HEK293 (cell line): ENCODE measurements around the gene CYP27C1.

Experiments used
- CTCF ChIA-PET: fragments of 350-600 bp; formaldehyde crosslinking; extraction: SDS; loops from one replicate; lab custom pipeline; 2021; ENCODE audit warnings: antibody characterized with exemption; lab: Yijun Ruan, JAX
- POLR2A ChIA-PET: fragments of 300-600 bp; formaldehyde crosslinking; extraction: SDS; loops from one replicate; lab custom pipeline; 2020; ENCODE audit warnings: antibody characterized with exemption, inconsistent platforms; lab: Yijun Ruan, JAX
- H3K27ac ChIP-seq: fragments of 200-500 bp; sonication (Bioruptor generic); 2 replicates; pipeline ENCODE4 v1.5.1; 2014; ENCODE audit warnings: low read depth, low read length, control low read depth, inconsistent platforms; ENCODE audit errors: extremely low read depth
- H3K36me3 ChIP-seq, 2 experiments: fragments of 200-500 bp in 1 of 2; sonication (Bioruptor generic) in 1 of 2; 1 replicate in 1 of 2; 2 replicates in 1 of 2; pipeline ENCODE4 v1.5.1; 2014 to 2017; ENCODE audit warnings: inconsistent platforms in 2 of 2, low read length in 2 of 2; ENCODE audit not compliant: control insufficient read depth in 2 of 2, insufficient read depth in 1 of 2
- H3K4me1 ChIP-seq: fragments of 200-500 bp; sonication (Bioruptor generic); 2 replicates; pipeline ENCODE4 v1.5.1; 2014; ENCODE audit warnings: mild to moderate bottlenecking, low read length, inconsistent platforms; ENCODE audit not compliant: control insufficient read depth, insufficient read depth
- H3K4me3 ChIP-seq: 2 replicates; pipeline ENCODE4 v1.5.1; 2011; ENCODE audit warnings: low read depth, mild to moderate bottlenecking, control low read depth, low read length, moderate library complexity
- H3K9me3 ChIP-seq: fragments of 200-500 bp; sonication (Bioruptor generic); 2 replicates; pipeline ENCODE4 v1.5.1; 2014; ENCODE audit warnings: low read depth, low read length, inconsistent platforms; ENCODE audit not compliant: control insufficient read depth, insufficient read depth
- OVOL3 ChIP-seq: fragments of 450-650 bp; formaldehyde crosslinking; IDR thresholded peaks from 2 replicates; pipeline ENCODE4 v1.5.1; 2016; ENCODE audit warnings: missing biosample characterization, missing genetic modification characterization
- SP2 ChIP-seq: fragments of 450-650 bp; formaldehyde crosslinking; IDR thresholded peaks from 2 replicates; pipeline ENCODE4 v1.5.1; 2016; ENCODE audit warnings: missing biosample characterization, missing genetic modification characterization
- TRIM28 ChIP-seq: IDR thresholded peaks from 2 replicates; pipeline ENCODE4 v1.6.1; 2011; ENCODE audit warnings: low read length, control low read depth, borderline replicate concordance
- ZFHX2 ChIP-seq: fragments of 450-650 bp; formaldehyde crosslinking; conservative IDR thresholded peaks from 2 replicates; pipeline ENCODE4 v1.5.1; 2016; ENCODE audit warnings: missing biosample characterization, missing genetic modification characterization
- ZFP41 ChIP-seq: fragments of 450-650 bp; formaldehyde crosslinking; IDR thresholded peaks from 2 replicates; pipeline ENCODE4 v1.5.1; 2016; ENCODE audit warnings: missing biosample characterization, missing genetic modification characterization, borderline replicate concordance
- ZNF10 ChIP-seq: fragments of 450-650 bp; formaldehyde crosslinking; IDR thresholded peaks from 2 replicates; pipeline ENCODE4 v1.5.1; 2017; ENCODE audit warnings: missing biosample characterization, missing genetic modification characterization
- ZNF146 ChIP-seq: fragments of 450-650 bp; formaldehyde crosslinking; IDR thresholded peaks from 2 replicates; pipeline ENCODE4 v1.5.1; 2016; ENCODE audit warnings: missing biosample characterization, missing genetic modification characterization
- ZNF274 ChIP-seq, 2 experiments: fragments of 200-500 bp in 1 of 2; fragments of 450-650 bp in 1 of 2; sonication (Bioruptor generic) in 1 of 2; formaldehyde crosslinking in 1 of 2; IDR thresholded peaks; 2 replicates each; pipeline versions ENCODE4 v1.5.1 to v1.6.1; 2014 to 2016; ENCODE audit warnings: borderline replicate concordance in 1 of 2, inconsistent platforms in 1 of 2, low read length in 1 of 2, missing biosample characterization in 1 of 2, missing genetic modification characterization in 1 of 2
- ZNF341 ChIP-seq: fragments of 450-650 bp; formaldehyde crosslinking; IDR thresholded peaks from 2 replicates; pipeline ENCODE4; 2016; ENCODE audit warnings: low read depth, missing biosample characterization, missing genetic modification characterization
- ZNF366 ChIP-seq: fragments of 450-650 bp; formaldehyde crosslinking; conservative IDR thresholded peaks from 2 replicates; pipeline ENCODE4 v1.5.1; 2016; ENCODE audit warnings: missing biosample characterization, missing genetic modification characterization
- ZNF501 ChIP-seq: fragments of 450-650 bp; formaldehyde crosslinking; IDR thresholded peaks from 2 replicates; pipeline ENCODE4 v1.5.1; 2016; ENCODE audit warnings: missing biosample characterization, missing genetic modification characterization
- ZNF555 ChIP-seq: fragments of 450-650 bp; formaldehyde crosslinking; conservative IDR thresholded peaks from 2 replicates; pipeline ENCODE4 v1.5.1; 2017; ENCODE audit warnings: missing biosample characterization, mild to moderate bottlenecking, missing genetic modification characterization, inconsistent platforms
- ZNF585B ChIP-seq: fragments of 450-650 bp; formaldehyde crosslinking; IDR thresholded peaks from 2 replicates; pipeline ENCODE4 v1.5.1; 2016; ENCODE audit warnings: missing biosample characterization, missing genetic modification characterization
- ZXDB ChIP-seq: fragments of 450-650 bp; formaldehyde crosslinking; IDR thresholded peaks from 2 replicates; pipeline ENCODE4 v1.5.1; 2016; ENCODE audit warnings: missing biosample characterization, missing genetic modification characterization
- TF ChIP-seq, protein P1 (sequence below): fragments of 450-650 bp; formaldehyde crosslinking; IDR thresholded peaks from 2 replicates; pipeline ENCODE4 v1.5.1; 2016; ENCODE audit warnings: missing biosample characterization, missing genetic modification characterization
- TF ChIP-seq, protein P2 (sequence below): fragments of 450-650 bp; formaldehyde crosslinking; IDR thresholded peaks from 2 replicates; pipeline ENCODE4 v1.5.1; 2016; ENCODE audit warnings: missing biosample characterization, missing genetic modification characterization
- TF ChIP-seq, protein P3 (sequence below): fragments of 450-650 bp; formaldehyde crosslinking; optimal IDR thresholded peaks from 2 replicates; pipeline ENCODE3; 2016; ENCODE audit warnings: missing biosample characterization, mild to moderate bottlenecking, missing genetic modification characterization
- TF ChIP-seq, protein P4 (sequence below): fragments of 450-650 bp; formaldehyde crosslinking; IDR thresholded peaks from 2 replicates; pipeline ENCODE4 v1.5.1; 2016; ENCODE audit warnings: missing biosample characterization, missing genetic modification characterization

CYP27C1 gene

DNA sequence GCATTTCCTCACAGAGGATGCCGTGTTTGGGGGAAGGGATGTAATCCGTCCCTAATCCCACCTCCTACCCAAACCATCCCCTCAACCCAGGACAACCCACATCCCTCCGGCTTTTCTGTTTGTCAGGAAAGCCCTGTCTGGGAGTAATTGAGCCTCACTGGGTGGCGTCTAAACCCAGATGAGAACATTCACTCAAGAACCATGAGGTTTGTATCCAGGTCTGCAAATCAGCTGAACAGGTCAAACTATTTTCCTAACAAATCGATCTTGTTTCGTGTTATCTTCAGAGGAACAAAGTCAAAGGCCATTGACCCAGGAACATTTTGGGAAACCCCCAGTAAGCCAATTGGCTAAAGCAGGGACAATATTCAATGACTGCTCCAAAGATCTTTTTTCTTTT, 25.7 kb downstream of the CYP27C1 start:
- no peak overlapping the region for H3K27ac ChIP-seq
- H3K4me1 ChIP-seq = no peaks in the 10 kb centered on the region
- no peak overlapping the region for H3K4me3 ChIP-seq
- peaks cover 0 to 3% of the 10 kb centered on the region in 2 experiments; a peak in 1 of 3 replicates for H3K36me3 ChIP-seq
- H3K9me3 ChIP-seq = no peaks in the 10 kb centered on the region
- POLR2A ChIA-PET = no interaction called here
- CTCF ChIA-PET = interaction anchor here (0.5 to 0.8 kb wide), 2 partner anchors 50 to 285 kb away, joined by 3 read pairs; no protein-coding TSS in a partner anchor
- no peak for TF ChIP-seq ZNF274 (IDR thresholded peaks at IDR 0.05; ENCODE audit: low read length)
- TF ChIP-seq ZNF274 (tag by site-specific recombination; IDR thresholded peaks at IDR 0.05; ENCODE audit: borderline replicate concordance) = no peak
- TF ChIP-seq, protein P1, sequence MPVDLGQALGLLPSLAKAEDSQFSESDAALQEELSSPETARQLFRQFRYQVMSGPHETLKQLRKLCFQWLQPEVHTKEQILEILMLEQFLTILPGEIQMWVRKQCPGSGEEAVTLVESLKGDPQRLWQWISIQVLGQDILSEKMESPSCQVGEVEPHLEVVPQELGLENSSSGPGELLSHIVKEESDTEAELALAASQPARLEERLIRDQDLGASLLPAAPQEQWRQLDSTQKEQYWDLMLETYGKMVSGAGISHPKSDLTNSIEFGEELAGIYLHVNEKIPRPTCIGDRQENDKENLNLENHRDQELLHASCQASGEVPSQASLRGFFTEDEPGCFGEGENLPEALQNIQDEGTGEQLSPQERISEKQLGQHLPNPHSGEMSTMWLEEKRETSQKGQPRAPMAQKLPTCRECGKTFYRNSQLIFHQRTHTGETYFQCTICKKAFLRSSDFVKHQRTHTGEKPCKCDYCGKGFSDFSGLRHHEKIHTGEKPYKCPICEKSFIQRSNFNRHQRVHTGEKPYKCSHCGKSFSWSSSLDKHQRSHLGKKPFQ (tag by site-specific recombination) = no peak
- TF ChIP-seq, protein P2, sequence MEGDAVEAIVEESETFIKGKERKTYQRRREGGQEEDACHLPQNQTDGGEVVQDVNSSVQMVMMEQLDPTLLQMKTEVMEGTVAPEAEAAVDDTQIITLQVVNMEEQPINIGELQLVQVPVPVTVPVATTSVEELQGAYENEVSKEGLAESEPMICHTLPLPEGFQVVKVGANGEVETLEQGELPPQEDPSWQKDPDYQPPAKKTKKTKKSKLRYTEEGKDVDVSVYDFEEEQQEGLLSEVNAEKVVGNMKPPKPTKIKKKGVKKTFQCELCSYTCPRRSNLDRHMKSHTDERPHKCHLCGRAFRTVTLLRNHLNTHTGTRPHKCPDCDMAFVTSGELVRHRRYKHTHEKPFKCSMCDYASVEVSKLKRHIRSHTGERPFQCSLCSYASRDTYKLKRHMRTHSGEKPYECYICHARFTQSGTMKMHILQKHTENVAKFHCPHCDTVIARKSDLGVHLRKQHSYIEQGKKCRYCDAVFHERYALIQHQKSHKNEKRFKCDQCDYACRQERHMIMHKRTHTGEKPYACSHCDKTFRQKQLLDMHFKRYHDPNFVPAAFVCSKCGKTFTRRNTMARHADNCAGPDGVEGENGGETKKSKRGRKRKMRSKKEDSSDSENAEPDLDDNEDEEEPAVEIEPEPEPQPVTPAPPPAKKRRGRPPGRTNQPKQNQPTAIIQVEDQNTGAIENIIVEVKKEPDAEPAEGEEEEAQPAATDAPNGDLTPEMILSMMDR = no peak
- no peak for TF ChIP-seq OVOL3
- TF ChIP-seq, protein P3, sequence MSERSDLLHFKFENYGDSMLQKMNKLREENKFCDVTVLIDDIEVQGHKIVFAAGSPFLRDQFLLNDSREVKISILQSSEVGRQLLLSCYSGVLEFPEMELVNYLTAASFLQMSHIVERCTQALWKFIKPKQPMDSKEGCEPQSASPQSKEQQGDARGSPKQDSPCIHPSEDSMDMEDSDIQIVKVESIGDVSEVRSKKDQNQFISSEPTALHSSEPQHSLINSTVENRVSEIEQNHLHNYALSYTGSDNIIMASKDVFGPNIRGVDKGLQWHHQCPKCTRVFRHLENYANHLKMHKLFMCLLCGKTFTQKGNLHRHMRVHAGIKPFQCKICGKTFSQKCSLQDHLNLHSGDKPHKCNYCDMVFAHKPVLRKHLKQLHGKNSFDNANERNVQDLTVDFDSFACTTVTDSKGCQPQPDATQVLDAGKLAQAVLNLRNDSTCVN (tag by site-specific recombination) = no peak
- TF ChIP-seq ZNF10 = no peak

DNA sequence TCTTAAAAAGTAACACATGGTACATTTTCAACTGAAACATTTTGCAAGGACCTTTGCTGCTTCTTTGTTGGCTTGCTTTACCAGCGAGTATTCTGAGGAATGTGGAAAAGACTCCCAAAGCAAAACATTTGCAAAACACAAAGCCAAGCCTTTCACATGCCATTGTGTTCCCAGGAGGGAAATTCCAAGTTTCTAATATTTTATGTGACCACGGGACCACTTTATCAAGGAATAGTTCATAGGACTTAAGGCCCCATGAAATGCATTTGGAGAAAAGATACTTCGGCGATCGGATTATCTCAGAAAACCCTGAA, 26.2 kb downstream of the CYP27C1 start:
- ChIA-PET POLR2A (no interaction called here), CTCF (interaction anchor here (0.5 to 0.8 kb wide), 2 partner anchors 51 to 285 kb away, joined by 3 read pairs; no protein-coding TSS in a partner anchor)
- no peak overlapping the region for H3K27ac ChIP-seq
- H3K36me3 ChIP-seq = peaks cover 0 to 3% of the 10 kb centered on the region in 2 experiments; a peak in 1 of 3 replicates
- H3K4me1 ChIP-seq = no peaks in the 10 kb centered on the region
- H3K4me3 ChIP-seq = no peak overlapping the region
- no peak for TF ChIP-seq ZNF366 (tag by site-specific recombination)
- TF ChIP-seq, protein P4, sequence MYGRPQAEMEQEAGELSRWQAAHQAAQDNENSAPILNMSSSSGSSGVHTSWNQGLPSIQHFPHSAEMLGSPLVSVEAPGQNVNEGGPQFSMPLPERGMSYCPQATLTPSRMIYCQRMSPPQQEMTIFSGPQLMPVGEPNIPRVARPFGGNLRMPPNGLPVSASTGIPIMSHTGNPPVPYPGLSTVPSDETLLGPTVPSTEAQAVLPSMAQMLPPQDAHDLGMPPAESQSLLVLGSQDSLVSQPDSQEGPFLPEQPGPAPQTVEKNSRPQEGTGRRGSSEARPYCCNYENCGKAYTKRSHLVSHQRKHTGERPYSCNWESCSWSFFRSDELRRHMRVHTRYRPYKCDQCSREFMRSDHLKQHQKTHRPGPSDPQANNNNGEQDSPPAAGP (tag by site-specific recombination) = no peak
- TF ChIP-seq ZNF585B (tag by site-specific recombination) = no peak
- no peak for TF ChIP-seq ZNF341 (tag by site-specific recombination)
- TF ChIP-seq TRIM28 = no peak
- no peak for TF ChIP-seq ZXDB (tag by site-specific recombination)
- TF ChIP-seq OVOL3 = no peak
- TF ChIP-seq ZNF501 (tag by site-specific recombination) = no peak
- H3K9me3 ChIP-seq = no peaks in the 10 kb centered on the region

DNA sequence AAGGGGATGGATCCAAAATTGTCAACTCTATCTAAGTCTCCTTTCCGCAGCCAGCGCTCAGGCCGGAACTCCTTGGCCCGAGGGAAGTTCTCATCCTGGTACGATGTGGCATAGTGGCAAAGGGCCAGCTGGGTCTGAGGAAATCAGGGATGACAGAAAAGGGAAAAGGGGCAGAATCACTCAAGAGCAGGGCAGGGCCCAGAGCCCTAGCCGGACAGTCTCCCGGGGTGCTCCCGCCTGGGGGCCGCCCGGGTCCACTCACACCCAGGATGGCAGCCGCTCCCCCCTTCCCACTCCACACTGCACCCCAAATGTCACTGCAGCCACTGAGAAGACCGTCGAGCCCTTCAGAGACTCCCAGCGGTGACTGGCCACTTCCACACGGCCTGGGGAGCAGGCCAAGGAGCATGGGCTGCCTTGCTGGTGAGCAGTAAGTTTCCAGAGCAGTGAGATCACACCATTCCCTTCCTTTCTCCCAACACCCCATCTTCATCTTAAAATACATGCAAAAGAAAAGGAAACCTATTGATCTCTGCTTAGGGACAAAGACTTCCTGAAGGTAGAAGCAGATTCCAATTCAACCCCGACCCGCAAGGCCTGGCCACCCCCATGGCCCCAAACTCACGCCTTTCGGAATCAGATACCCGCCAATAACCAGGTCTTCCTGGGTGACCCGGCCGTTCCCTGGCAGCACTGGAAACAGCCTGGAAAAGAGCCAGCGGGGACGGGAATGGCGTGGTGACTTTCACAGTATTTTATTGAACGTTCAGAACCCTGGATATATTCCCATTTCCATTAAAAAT, 26.7 kb downstream of the CYP27C1 start:
- TF ChIP-seq ZNF555 (no peak), ZNF146 (no peak), OVOL3 (no peak), ZFHX2 (tag by site-specific recombination) (no peak), ZNF366 (tag by site-specific recombination) (no peak), ZFP41 (no peak), SP2 (tag by site-specific recombination) (no peak)
- H3K36me3 ChIP-seq = no peaks in the 10 kb centered on the region
- H3K4me3 ChIP-seq = no peak overlapping the region
- H3K9me3 ChIP-seq = no peaks in the 10 kb centered on the region
- H3K27ac ChIP-seq = no peak overlapping the region
- ChIA-PET POLR2A (no interaction called here), CTCF (no interaction called here)
- no peaks in the 10 kb centered on the region for H3K4me1 ChIP-seq
